Peyer's patch (tissue), 4 donors: Measurements from ENCODE around the gene CCL26. TPM values are rescaled to one million over a fixed set of nuclear protein-coding genes. Genes with fewer than 3 reads are reported as not detected.
"Not testable (repeated sequence)": the region's sequence is repeated elsewhere in the genome, so short reads cannot be mapped to it uniquely, and the experiment has no call there.

Experiments
- DNase-seq, 3 donors: peaks; one replicate each; pipeline ENCODE4 v3.0.0-alpha.2; 2017 to 2019
- H3K27ac ChIP-seq, 4 donors: fragments of 200-600 bp; sonication (generic); one replicate each; pipeline ENCODE4 v1.5.1; 2016 to 2019
- H3K27me3 ChIP-seq, 2 donors: fragments of 200-600 bp; sonication (generic); one replicate each; pipeline ENCODE4 v1.5.1; 2019
- H3K36me3 ChIP-seq, 3 donors: fragments of 200-600 bp; sonication (generic); one replicate each; pipeline ENCODE4 v1.5.1; 2016 to 2019
- H3K4me1 ChIP-seq, 4 donors: fragments of 200-600 bp; sonication (generic); one replicate each; pipeline ENCODE4 v1.5.1; 2016 to 2019
- H3K4me3 ChIP-seq, 4 donors: fragments of 200-600 bp; sonication (generic); 1 replicate in 3 of 4; 2 replicates in 1 of 4; pipeline ENCODE4 v1.5.1; 2016 to 2019; ENCODE audit warnings: mild to moderate bottlenecking in 1 of 4
- H3K9me3 ChIP-seq, 4 donors: fragments of 200-600 bp; sonication (generic); one replicate each; pipeline ENCODE4 v1.5.1; 2016 to 2019; ENCODE audit warnings: mild to moderate bottlenecking in 1 of 4
- CTCF ChIP-seq, 6 experiments: fragments of 450-650 bp in 4 of 6; fragments of 200-600 bp in 2 of 6; sonication (generic) in 1 of 6; IDR thresholded peaks; one replicate each; pipeline ENCODE4 v1.5.1; 2017 to 2019; ENCODE audit warnings: antibody characterized with exemption in 6 of 6, mild to moderate bottlenecking in 3 of 6, moderate library complexity in 1 of 6
- POLR2A ChIP-seq, 2 donors: fragments of 450-650 bp; IDR thresholded peaks; one replicate each; pipeline ENCODE4 v1.5.1; 2017; ENCODE audit warnings: antibody characterized with exemption in 2 of 2, mild to moderate bottlenecking in 2 of 2, moderate library complexity in 2 of 2
- total RNA-seq, 4 donors: library from RNA; depleted of rRNA; stranded (reverse); fragments of >200 nt; gene quantifications; one replicate each; pipeline ENCODE4 v1.1.0, GENCODE V29; 2016

The CCL26 gene
- total RNA-seq, 4 donors from 2014 or later = not detected

DNA sequence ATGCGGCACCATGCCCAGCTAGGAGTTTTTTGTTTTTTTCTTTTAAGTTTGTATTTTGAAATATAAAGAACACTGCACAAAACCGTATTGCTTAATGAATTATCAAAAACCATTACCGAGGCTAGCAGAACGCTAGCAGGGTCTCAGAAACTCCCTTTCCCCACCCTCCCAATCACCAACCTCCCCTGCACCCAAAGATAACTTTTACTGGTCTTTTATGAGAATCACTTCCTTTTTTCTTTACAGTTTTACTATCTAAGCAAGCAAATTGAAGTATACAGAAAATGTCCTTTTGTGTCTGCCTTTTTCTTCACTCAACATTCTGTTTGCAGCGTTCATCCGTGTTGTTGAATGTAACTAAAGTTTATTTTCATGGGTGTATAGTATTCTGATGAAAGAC is 46.7 kb downstream of the CCL26 start:
- no peak for TF ChIP-seq CTCF (IDR thresholded peaks at IDR 0.05)
- TF ChIP-seq POLR2A (IDR thresholded peaks at IDR 0.05) = no peak
- no peaks in the 10 kb centered on the region for H3K36me3 ChIP-seq
- no peak for DNase-seq
- no peaks in the 10 kb centered on the region for H3K27me3 ChIP-seq
- H3K9me3 ChIP-seq = no peaks in the 10 kb centered on the region
- no peak overlapping the region for H3K4me3 ChIP-seq
- no peak overlapping the region for H3K27ac ChIP-seq
- peaks cover 0 to 20% (median 0%) of the 10 kb centered on the region in 4 donors for H3K4me1 ChIP-seq

DNA sequence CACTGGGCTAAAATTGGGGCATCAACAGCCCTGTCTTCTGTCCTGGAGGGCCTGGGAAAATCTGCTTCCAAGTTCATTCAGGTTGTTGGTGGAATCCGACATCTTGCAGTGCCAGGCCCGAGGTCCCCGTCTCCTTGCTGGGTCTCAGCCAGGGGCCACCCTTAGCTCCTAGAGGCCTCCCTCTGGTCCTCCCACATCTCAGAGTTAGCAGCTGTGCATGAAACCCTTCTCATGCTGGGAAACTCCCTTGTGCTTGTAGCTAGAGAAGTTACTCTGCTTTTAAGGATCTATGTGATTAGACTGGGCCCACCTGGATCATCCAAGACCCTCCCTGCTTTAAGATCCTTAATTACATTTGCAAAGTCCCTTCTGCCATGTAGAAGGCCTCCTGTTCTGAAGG is 48.6 kb downstream of the CCL26 start:
- Histone ChIP-seq H3K4me1 (peaks cover 0 to 9% (median 0%) of the 10 kb centered on the region in 4 donors), H3K27me3 (no peaks in the 10 kb centered on the region), H3K36me3 (no peaks in the 10 kb centered on the region), H3K27ac (no peak overlapping the region), H3K4me3 (no peak overlapping the region), H3K9me3 (no peaks in the 10 kb centered on the region)
- TF ChIP-seq POLR2A (IDR thresholded peaks at IDR 0.05) (no peak), CTCF (IDR thresholded peaks at IDR 0.05) (no peak)
- DNase-seq = no peak

DNA sequence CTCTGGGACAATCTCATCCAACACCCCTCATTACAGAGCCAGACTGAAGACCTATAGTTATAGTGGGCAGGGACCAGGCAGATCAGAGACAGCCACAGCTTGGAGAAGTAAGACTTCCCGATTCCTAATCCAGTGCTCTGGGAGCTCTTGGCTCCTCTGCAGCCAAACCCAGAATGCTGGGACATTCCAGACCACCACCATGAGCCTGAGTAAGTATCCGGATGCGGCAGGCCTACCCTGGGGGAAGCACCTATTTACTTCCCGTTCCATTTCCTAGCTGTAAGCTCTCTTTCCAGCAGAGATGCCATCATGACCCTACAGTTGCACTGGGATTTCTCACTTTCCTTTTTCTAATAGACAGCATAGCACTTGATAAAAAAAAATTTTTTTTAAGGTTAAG is 49.6 kb downstream of the CCL26 start:
- TF ChIP-seq POLR2A (IDR thresholded peaks at IDR 0.05) (no peak), CTCF (IDR thresholded peaks at IDR 0.05) (no peak)
- no peak for DNase-seq
- Histone ChIP-seq H3K4me1 (no peaks in the 10 kb centered on the region), H3K4me3 (no peak overlapping the region), H3K27ac (no peak overlapping the region), H3K36me3 (no peaks in the 10 kb centered on the region), H3K9me3 (no peaks in the 10 kb centered on the region), H3K27me3 (no peaks in the 10 kb centered on the region)

GRCh38 chr7:75721922-75722321 is 50.1 kb downstream of the CCL26 start:
- not testable (repeated sequence) for H3K27ac ChIP-seq, DNase-seq, H3K4me3 ChIP-seq, H3K36me3 ChIP-seq, H3K9me3 ChIP-seq, H3K4me1 ChIP-seq, H3K27me3 ChIP-seq

DNA sequence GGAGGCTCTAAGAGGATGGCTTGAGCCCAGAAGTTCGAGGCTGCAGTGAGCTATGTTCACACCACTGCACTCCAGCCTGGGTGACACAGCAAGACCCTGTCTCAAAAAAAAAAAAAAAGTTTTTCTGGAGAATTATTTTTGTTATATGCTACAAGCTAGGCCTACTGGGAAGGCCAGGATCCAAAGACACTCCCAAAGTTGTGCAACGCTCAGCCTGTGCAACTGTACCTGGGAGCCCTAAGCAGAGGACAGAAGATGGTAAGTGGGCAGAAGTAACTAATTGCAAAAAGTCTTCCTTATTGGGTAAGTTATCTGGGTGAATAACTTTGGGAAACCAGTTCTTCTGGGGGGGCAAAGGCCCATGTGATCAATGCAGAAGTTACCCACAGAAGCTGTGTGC is 50.6 kb downstream of the CCL26 start:
- TF ChIP-seq POLR2A (IDR thresholded peaks at IDR 0.05) (no peak), CTCF (IDR thresholded peaks at IDR 0.05) (no peak)
- no peaks in the 10 kb centered on the region for H3K27me3 ChIP-seq
- H3K4me3 ChIP-seq = no peak overlapping the region
- H3K36me3 ChIP-seq = no peaks in the 10 kb centered on the region
- H3K27ac ChIP-seq = no peak overlapping the region
- H3K4me1 ChIP-seq = no peaks in the 10 kb centered on the region
- no peak for DNase-seq
- H3K9me3 ChIP-seq = no peaks in the 10 kb centered on the region

GRCh38 chr7:75719626-75720025 is 52.4 kb downstream of the CCL26 start:
- no peak for TF ChIP-seq POLR2A (IDR thresholded peaks at IDR 0.05)
- TF ChIP-seq CTCF (IDR thresholded peaks at IDR 0.05) = no peak
- DNase-seq = no peak
- Histone ChIP-seq H3K4me3 (no peak overlapping the region), H3K27ac (no peak overlapping the region), H3K9me3 (no peaks in the 10 kb centered on the region), H3K36me3 (no peaks in the 10 kb centered on the region), H3K4me1 (no peaks in the 10 kb centered on the region), H3K27me3 (no peaks in the 10 kb centered on the region)

Other genes with a start within 250 kb of the CCL26 start
- 10 to 100 TPM in 1 of 4 donors, 1 to 10 TPM in 3; 2.3 to 38.8 (median 6.9) TPM for gene HIP1, start 33.3 kb downstream of the CCL26 start, total RNA-seq
- gene CCL24, start 41.6 kb upstream of the CCL26 start, total RNA-seq = 10 to 100 TPM; 13.1 to 48.7 (median 26.3) TPM
- 10 to 100 TPM; 35.5 to 76.9 (median 57.6) TPM for gene RHBDD2, start 106.8 kb upstream of the CCL26 start, total RNA-seq
- gene POR, start 142.9 kb upstream of the CCL26 start, total RNA-seq = 100 to 1,000 TPM in 3 of 4 donors, 10 to 100 TPM in 1; 67.7 to 625 (median 451) TPM
- 100 to 1,000 TPM in 2 of 4 donors, 10 to 100 TPM in 2; 62.7 to 116 (median 101) TPM for gene TMEM120A, start 222.4 kb upstream of the CCL26 start, total RNA-seq